ENCODE results near the gene TDRD15. TPM values are rescaled to one million over a fixed set of nuclear protein-coding genes. Genes with fewer than 3 reads are reported as not detected.

The TDRD15 gene
- total and polyA plus RNA-seq, 2 of the 4 experiments (the other 2 are of a cell fraction), result not detected

GRCh38 chr2:21163213-21163612, 39.4 kb downstream of the TDRD15 start:
- H3K4me1 ChIP-seq (ENCODE audit: control insufficient read depth, insufficient read depth, low read length), result no peaks in the 10 kb centered on the region
- no peak overlapping the region for H3K18ac ChIP-seq (ENCODE audit: low read depth, low read length)
- H2BK20ac ChIP-seq (ENCODE audit: low read depth, low read length), result no peak overlapping the region
- no peak overlapping the region for H2AK5ac ChIP-seq (ENCODE audit: low read depth, low read length)
- TF ChIP-seq CHD1 (IDR thresholded peaks at IDR 0.05; ENCODE audit: low read depth, low read length), result no peak
- no peak for TF ChIP-seq BHLHE40 (IDR thresholded peaks at IDR 0.05; ENCODE audit: low read depth, low read length)
- no peak for TF ChIP-seq RAD21 (IDR thresholded peaks at IDR 0.05; ENCODE audit: low read length)
- no peak for TF ChIP-seq MAFK (IDR thresholded peaks at IDR 0.05; ENCODE audit: low read depth, low read length)
- TF ChIP-seq NFE2L2 (IDR thresholded peaks at IDR 0.05; ENCODE audit: low read depth, low read length), result no peak
- no peak for TF ChIP-seq FOS (IDR thresholded peaks at IDR 0.05; ENCODE audit: low read depth, low read length)
- no peak for TF ChIP-seq RCOR1 (IDR thresholded peaks at IDR 0.05; ENCODE audit: insufficient replicate concordance, low read length)
- no peak for TF ChIP-seq MAZ (IDR thresholded peaks at IDR 0.05; ENCODE audit: borderline replicate concordance, low read depth, low read length)
- TF ChIP-seq USF2 (IDR thresholded peaks at IDR 0.05; ENCODE audit: low read depth, low read length), result no peak
- no peaks in the 10 kb centered on the region for H3K36me3 ChIP-seq (ENCODE audit: control insufficient read depth, insufficient read depth, low read length)
- no peak overlapping the region for H3K23ac ChIP-seq (ENCODE audit: low read depth, low read length)
- no peaks in the 10 kb centered on the region for H4K20me1 ChIP-seq (ENCODE audit: insufficient read depth, low read length)
- DNase-seq (no peak), ATAC-seq (ENCODE audit: low read depth) (no peak)
- H3K4me3 ChIP-seq (ENCODE audit: insufficient read depth, low read depth, low read length), result no peak overlapping the region
- no peaks in the 10 kb centered on the region for H3K9me1 ChIP-seq (ENCODE audit: insufficient read depth, low read length)
- H2AFZ ChIP-seq (replicated peaks; ENCODE audit: low read length, poor library complexity), result no peak overlapping the region
- ChIA-PET CTCF (no interaction called here), POLR2A (ENCODE audit: unreplicated experiment) (no interaction called here)
- no peaks in the 10 kb centered on the region for H3K27me3 ChIP-seq (ENCODE audit: control insufficient read depth, insufficient read depth, low read length)
- no peak overlapping the region for H3K4ac ChIP-seq (ENCODE audit: low read depth, low read length)
- H2BK120ac ChIP-seq (ENCODE audit: low read depth, low read length), result no peak overlapping the region
- no CpG with 5 or more reads among the region's 9 CpGs for WGBS, 2 experiments (ENCODE audit: extremely low coverage in 2 of 2, insufficient read length in 1 of 2)
- H3K9ac ChIP-seq (ENCODE audit: low read depth, low read length), result no peak overlapping the region
- no TSS peak for BruUV-seq (replicated peaks)
- in situ Hi-C loops (cut with MboI; ENCODE audit: low sequenced_read_pairs) (no loop called here), intact Hi-C loops (cut with micrococcal nuclease) (no loop called here), dilution Hi-C loops (cut with HindIII; ENCODE audit: low sequenced_read_pairs, unreplicated experiment) (no loop called here)
- H2BK15ac ChIP-seq (ENCODE audit: low read depth, low read length), result no peak overlapping the region
- H4K91ac ChIP-seq (ENCODE audit: insufficient read depth, low read depth, low read length), result no peak overlapping the region
- H3K14ac ChIP-seq (replicated peaks; ENCODE audit: low read depth, low read length), result no peak overlapping the region
- no peak overlapping the region for H3K4me2 ChIP-seq (ENCODE audit: low read depth, low read length)
- H4K5ac ChIP-seq (ENCODE audit: low read depth, low read length), result no peak overlapping the region
- H3K79me1 ChIP-seq (ENCODE audit: low read depth in 1 of 2, low read length in 2 of 2), result no peaks in the 10 kb centered on the region
- H3K27ac ChIP-seq (ENCODE audit: insufficient read depth, low read length), result no peak overlapping the region
- H3K56ac ChIP-seq (ENCODE audit: extremely low read depth, insufficient read depth, low read length), result no peak overlapping the region
- no peak overlapping the region for H2AK9ac ChIP-seq (replicated peaks; ENCODE audit: low read depth, low read length, poor library complexity)
- no peak overlapping the region for H2BK5ac ChIP-seq (ENCODE audit: low read depth, low read length, poor library complexity, severe bottlenecking)
- no peak overlapping the region for H4K8ac ChIP-seq (ENCODE audit: low read depth in 2 of 2, low read length in 2 of 2)
- H3K9me3 ChIP-seq (ENCODE audit: control insufficient read depth, insufficient read depth, low read length), result no peaks in the 10 kb centered on the region
